ENCODE measurements around the gene SOCS1.

DNA sequence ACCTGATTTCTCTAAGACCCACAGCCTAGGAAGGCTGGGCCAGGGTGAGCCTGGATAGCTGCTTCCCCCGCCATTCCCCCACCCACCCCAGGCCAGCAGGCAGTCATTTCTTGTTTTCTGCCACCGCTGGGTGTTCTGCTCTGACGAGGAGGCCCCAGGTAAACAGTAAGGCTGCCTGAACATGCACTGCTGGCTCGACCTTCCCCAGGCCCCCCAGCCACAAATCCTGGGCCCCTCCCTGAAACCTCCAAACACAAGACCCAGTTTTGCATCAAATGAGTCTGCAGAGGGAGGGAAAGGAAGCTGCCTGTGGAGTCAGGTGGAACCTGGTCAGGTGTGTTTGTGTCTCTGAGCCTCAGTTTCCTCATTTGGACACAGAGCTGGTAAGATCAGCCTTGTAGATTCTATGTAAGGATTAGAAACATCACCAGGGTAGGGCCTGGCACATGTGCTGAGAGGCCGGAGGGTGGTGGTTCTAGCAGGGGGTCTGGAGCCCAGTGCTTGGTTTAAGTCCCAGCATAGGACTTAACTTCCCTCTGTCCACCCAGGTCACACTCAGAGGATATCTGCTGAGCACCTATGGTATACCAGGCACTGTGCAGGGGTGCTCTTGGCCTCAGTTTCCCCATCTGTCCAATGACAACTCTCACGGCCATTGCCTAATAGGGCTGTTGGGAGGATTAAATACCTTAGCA lies 44.0 kb upstream of the SOCS1 start:
- TF ChIP-seq EZH2 (IDR thresholded peaks at IDR 0.05; ENCODE audit: low read length, unreplicated experiment), result no peak
- TF ChIP-seq, protein P1, sequence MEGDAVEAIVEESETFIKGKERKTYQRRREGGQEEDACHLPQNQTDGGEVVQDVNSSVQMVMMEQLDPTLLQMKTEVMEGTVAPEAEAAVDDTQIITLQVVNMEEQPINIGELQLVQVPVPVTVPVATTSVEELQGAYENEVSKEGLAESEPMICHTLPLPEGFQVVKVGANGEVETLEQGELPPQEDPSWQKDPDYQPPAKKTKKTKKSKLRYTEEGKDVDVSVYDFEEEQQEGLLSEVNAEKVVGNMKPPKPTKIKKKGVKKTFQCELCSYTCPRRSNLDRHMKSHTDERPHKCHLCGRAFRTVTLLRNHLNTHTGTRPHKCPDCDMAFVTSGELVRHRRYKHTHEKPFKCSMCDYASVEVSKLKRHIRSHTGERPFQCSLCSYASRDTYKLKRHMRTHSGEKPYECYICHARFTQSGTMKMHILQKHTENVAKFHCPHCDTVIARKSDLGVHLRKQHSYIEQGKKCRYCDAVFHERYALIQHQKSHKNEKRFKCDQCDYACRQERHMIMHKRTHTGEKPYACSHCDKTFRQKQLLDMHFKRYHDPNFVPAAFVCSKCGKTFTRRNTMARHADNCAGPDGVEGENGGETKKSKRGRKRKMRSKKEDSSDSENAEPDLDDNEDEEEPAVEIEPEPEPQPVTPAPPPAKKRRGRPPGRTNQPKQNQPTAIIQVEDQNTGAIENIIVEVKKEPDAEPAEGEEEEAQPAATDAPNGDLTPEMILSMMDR (conservative IDR thresholded peaks at IDR 0.05; ENCODE audit: low read depth, low read length), result no peak

Measured in PC-3 (cell line).